Forelimb muscle (tissue), 1 donor: ENCODE data around the gene SAMMSON. TPM values are rescaled to one million over a fixed set of nuclear protein-coding genes. Genes with fewer than 3 reads are reported as not detected.

Experiments
- DNase-seq: peaks from one replicate; pipeline ENCODE4 v3.0.0-alpha.2; 2013; ENCODE audit warnings: low read depth
- polyA plus RNA-seq: library from polyadenylated mRNA; unstranded; fragments of 120-200 nt; gene quantifications from one replicate; pipeline ENCODE4 v1.2.1, GENCODE V29; 2013; ENCODE audit not compliant: insufficient read length

SAMMSON gene
- polyA plus RNA-seq = not detected

GRCh38 chr3:69999140-70000027 is at the start of gene SAMMSON:
SAMMSON (plus strand) TSS chr3:69999733.
- no peak for DNase-seq

GRCh38 chr3:69951616-69952015 is 47.9 kb upstream of the SAMMSON start:
- no peak for DNase-seq

DNA sequence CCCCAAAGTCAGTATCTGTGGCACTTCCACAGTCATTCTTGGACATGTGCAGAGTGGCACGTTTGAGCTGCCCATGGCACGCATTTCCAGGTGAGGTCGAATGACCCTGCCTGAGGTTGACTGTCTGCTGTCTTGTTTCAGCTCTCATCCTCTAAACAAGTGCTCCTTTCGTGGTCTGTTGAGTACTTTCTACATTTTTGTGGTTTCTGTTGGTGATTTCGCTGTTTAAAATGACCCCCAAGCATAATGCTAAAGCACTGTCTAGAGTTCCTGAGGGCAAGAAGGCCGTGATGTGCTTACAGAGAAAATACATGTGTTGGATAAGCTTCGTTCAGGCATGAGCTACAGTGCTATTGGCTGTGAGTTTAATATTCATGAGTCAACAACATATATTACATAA is 40.0 kb upstream of the SAMMSON start:
- no peak for DNase-seq

GRCh38 chr3:69961706-69962439 is 37.7 kb upstream of the SAMMSON start:
- no peak for DNase-seq

GRCh38 chr3:69963643-69964042 is 35.9 kb upstream of the SAMMSON start:
- DNase-seq = no peak

- DNase-seq = no peak
Observed at GRCh38 chr3:69967156-69967555, 32.4 kb upstream of the SAMMSON start.

- no peak for DNase-seq
Observed at GRCh38 chr3:69970827-69971226, 28.7 kb upstream of the SAMMSON start.

- no peak for DNase-seq
Observed at GRCh38 chr3:69972672-69973071, 26.9 kb upstream of the SAMMSON start.

GRCh38 chr3:69976021-69976420 is 23.5 kb upstream of the SAMMSON start:
- no peak for DNase-seq

DNA sequence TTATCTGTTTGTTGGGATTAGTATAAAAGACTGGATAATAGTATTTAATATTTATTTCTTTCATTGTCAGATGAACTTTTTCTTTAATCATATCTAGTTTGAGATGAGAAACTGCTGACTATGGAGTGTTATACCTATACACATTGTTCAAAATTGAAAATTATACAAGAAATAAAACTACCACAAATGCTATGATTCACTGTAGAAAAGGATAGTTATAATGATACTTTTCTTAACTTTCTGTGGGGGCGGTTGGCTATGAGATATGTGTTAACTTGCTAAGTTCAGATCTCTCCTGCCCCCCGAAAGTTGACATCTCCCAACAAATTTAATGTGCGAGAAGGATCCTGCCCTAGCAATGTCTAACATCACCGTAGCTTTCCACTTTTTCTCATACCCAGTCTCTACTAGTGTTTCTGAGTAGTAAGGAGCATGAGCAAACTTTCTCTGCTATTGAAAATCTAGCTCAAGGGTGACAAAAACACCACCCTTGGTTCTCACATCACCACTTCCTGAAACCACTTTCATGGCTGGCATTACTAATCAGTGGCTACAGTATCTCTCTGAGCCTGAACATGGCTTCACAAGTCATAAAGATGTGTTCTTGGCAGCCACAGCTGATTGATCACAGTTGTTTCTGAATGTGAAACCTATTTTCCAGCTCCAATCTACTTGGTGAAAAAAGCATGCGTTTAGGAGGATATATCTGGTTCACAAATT is 15.8 kb upstream of the SAMMSON start:
- no peak for DNase-seq

DNA sequence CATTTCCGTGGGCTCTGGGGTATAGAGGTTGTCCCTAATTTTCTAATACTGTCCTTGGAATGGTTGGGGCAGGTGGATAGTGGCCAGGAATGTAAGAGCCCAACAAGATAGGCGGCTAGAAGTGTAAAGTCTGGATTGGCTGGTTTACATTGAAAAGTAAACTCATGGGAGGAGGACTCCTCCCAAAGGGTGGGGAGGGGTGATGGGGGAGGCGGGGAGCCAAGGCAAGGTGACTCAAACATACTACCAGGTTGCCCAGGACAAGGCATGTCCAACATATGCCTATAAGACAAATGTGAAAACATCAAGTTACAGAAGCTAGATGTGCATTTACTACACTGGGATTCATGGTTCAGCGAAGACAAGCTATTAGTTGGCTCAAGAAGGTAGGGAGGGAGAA is 14.3 kb upstream of the SAMMSON start:
- no peak for DNase-seq

GRCh38 chr3:69986419-69986818 is 13.1 kb upstream of the SAMMSON start:
- no peak for DNase-seq

DNA sequence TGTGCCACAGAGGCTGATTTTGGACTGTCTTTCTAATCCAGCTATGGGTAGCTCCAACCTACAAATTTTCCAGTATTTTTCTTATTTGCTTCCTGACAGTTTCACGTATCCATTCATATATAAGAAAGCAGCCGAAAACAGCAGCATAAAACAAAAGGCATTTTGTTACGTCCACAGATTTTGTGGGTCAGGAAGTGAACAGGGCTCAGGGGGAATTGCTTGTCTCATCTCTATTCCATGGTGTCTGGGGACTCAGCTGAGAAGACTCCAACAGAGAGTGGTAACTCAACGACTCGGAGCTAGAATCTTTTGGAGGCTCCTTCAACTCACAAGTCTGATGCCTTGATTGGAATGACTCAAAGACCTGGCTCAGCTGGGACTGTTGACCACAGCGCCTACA is 11.7 kb upstream of the SAMMSON start:
- DNase-seq = no peak

GRCh38 chr3:69993757-69994156 is 5.8 kb upstream of the SAMMSON start:
- no peak for DNase-seq

GRCh38 chr3:69994919-69995318 is 4.6 kb upstream of the SAMMSON start:
- no peak for DNase-seq

GRCh38 chr3:69997631-69998307 is 1.8 kb upstream of the SAMMSON start:
- DNase-seq = peak; percentile 62

DNA sequence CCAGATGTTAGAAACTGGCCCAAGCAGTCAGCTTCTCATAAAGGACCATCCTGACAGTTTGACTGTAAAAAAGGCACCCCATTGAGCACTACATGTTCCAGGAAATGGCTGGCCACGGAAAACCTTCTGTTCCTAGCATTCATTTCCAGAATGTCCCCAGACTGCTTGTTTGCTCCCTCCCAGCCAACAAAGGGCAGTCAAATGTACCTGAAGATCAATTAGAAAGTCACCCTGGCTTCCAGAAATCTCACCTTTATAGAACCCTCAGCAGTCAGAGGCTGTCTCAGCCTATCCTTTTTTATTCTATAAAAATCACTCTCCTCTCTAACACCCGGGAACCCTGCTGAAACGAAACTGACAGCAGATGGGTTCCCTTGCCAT is 784 bp upstream of the SAMMSON start:
- DNase-seq = no peak

GRCh38 chr3:70000028-70000410 is 486 bp downstream of the SAMMSON start:
- DNase-seq = no peak

GRCh38 chr3:70000563-70001081 is 1.1 kb downstream of the SAMMSON start:
- no peak for DNase-seq

GRCh38 chr3:70003119-70003518 is 3.6 kb downstream of the SAMMSON start:
- no peak for DNase-seq

DNA sequence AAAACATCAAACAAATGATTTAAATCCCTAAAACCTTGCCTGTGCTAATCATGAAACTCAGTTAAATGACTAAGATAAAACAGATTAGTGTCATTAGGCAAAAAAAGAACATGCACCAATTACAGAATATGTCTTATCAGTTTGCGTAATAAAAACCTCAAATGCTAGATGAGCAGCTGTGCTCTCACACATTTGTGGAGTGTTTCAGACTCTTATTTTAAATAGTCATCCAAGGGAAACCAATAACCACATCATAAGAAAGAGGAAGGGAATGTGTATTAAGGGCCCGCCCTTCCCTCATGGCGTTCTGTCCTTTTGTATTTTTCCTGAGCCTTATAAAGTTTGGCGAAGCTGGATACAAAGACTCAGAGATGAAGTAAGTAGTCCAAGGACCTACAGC is 6.6 kb downstream of the SAMMSON start:
- no peak for DNase-seq

DNA sequence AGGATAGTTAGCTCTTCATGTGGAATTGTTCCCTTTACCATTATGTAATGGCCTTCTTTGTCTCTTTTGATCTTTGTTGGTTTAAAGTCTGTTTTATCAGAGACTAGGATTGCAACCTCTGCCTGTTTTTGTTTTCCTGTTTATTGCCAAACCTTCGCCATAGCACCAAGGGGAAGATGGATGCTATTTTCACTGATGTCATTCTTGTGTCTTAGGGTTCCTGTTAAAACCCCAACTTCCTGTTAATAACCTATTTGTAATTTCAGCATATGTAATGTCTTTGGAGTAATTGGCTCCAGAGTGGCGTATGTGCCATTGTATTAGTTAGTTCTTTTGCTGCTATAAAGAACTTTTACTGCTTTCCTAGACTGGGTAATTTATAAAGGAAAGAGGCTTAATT is 10.8 kb downstream of the SAMMSON start:
- DNase-seq = no peak
